ENCODE data around the gene RPF1. TPM values are rescaled to one million over a fixed set of nuclear protein-coding genes. Genes with fewer than 3 reads are reported as not detected.

Gene RPF1
- total and polyA plus RNA-seq, 2 of the 8 experiments (the other 6 are each of a cell fraction or from before 2014, with no cell fraction given): 18.7 to 41.8 TPM

- Histone ChIP-seq H2AK5ac (ENCODE audit: low read depth, low read length) (no peak overlapping the region), H3K9me3 (ENCODE audit: insufficient read depth in 2 of 2, low read depth in 1 of 2, low read length in 1 of 2) (no peaks in the 10 kb centered on the region), H3K27me3 (replicated peaks in 1 of 4; ENCODE audit: control insufficient read depth in 3 of 4, extremely low read depth in 1 of 4, insufficient read depth in 3 of 4, low read length in 3 of 4) (no peaks in the 10 kb centered on the region), H3K4me1 (replicated peaks in 1 of 4; ENCODE audit: control insufficient read depth in 3 of 4, insufficient read depth in 4 of 4, low read length in 3 of 4) (no peaks in the 10 kb centered on the region), H3K9ac (replicated peaks in 1 of 4; ENCODE audit: extremely low read depth in 1 of 4, low read depth in 3 of 4, low read length in 3 of 4) (no peak overlapping the region), H3K4ac (replicated peaks; ENCODE audit: insufficient read length, low read depth, low read length) (no peak overlapping the region), H2BK15ac (ENCODE audit: low read length) (no peak overlapping the region), H2AFZ (ENCODE audit: low read length) (no peak overlapping the region), H3K18ac (ENCODE audit: extremely low read depth, low read length) (no peak overlapping the region), H4K5ac (ENCODE audit: insufficient read length, low read depth, low read length) (no peak overlapping the region), H3K27ac (ENCODE audit: low read depth, low read length) (no peak overlapping the region), H2BK12ac (ENCODE audit: low read depth, low read length) (no peak overlapping the region), H3K79me1 (ENCODE audit: low read depth, low read length) (no peaks in the 10 kb centered on the region), H3K14ac (ENCODE audit: insufficient read length) (no peak overlapping the region), H3K79me2 (ENCODE audit: control insufficient read depth in 1 of 2, insufficient read depth in 2 of 2, low read length in 2 of 2) (peaks cover 0 to 5% of the 10 kb centered on the region in 2 experiments; a peak in 2 of 4 replicates), H2BK120ac (replicated peaks; ENCODE audit: low read depth, low read length) (no peak overlapping the region), H2BK20ac (ENCODE audit: low read length) (no peak overlapping the region), H4K8ac (ENCODE audit: extremely low read depth, insufficient read depth, low read length) (no peak overlapping the region), H4K20me1 (replicated peaks in 1 of 2; ENCODE audit: control insufficient read depth in 1 of 2, insufficient read depth in 2 of 2, low read length in 2 of 2) (no peaks in the 10 kb centered on the region), H3K4me2 (ENCODE audit: insufficient read depth in 1 of 2, low read depth in 2 of 2, low read length in 2 of 2) (no peak overlapping the region), H3K36me3 (ENCODE audit: control insufficient read depth in 2 of 4, insufficient read depth in 4 of 4, low read length in 3 of 4) (peaks cover 15 to 59% (median 37%) of the 10 kb centered on the region in 4 experiments), H3K23me2 (ENCODE audit: low read depth, low read length) (no peaks in the 10 kb centered on the region), H4K91ac (replicated peaks; ENCODE audit: insufficient read length, low read length) (no peak overlapping the region), H2BK5ac (ENCODE audit: low read depth, low read length) (no peak overlapping the region), H3K23ac (ENCODE audit: insufficient read length) (no peak overlapping the region), H3K4me3 (ENCODE audit: extremely low read depth in 1 of 4, insufficient read depth in 2 of 4, low read depth in 3 of 4, low read length in 4 of 4) (no peak overlapping the region), H3K56ac (replicated peaks; ENCODE audit: insufficient read length, low read depth, low read length) (no peak overlapping the region)
- DNase-seq (ENCODE audit: low read depth in 1 of 2, low spot score in 2 of 2) (no peak), FAIRE-seq (no peak)
- CTCF ChIA-PET (ENCODE audit: partially characterized antibody): no interaction called here
- POLR2A ChIA-PET (ENCODE audit: partially characterized antibody): interaction anchor here (0.8 kb wide), 1 partner anchor 17 kb away, joined by 3 read pairs; no protein-coding TSS in a partner anchor
- 93% methylated on average over 1 of the region's 1 CpG; no CpG with 5 or more reads in 1 of the 2 experiments for WGBS, 2 experiments (ENCODE audit: extremely low coverage in 1 of 2, insufficient coverage in 1 of 2, insufficient read length in 1 of 2, insufficient replicate concordance in 2 of 2, low coverage in 1 of 2, low lambda C conversion rate in 2 of 2, missing lambda C conversion rate in 1 of 2)
- no peak for TF ChIP-seq MAX (IDR thresholded peaks at IDR 0.05)
- TF ChIP-seq SP4 (IDR thresholded peaks at IDR 0.05; ENCODE audit: low read length): no peak
These were observed 13.7 kb downstream of the RPF1 start for GRCh38 chr1:84492726-84493125.
